ENCODE data around the gene IER5. TPM values are rescaled to one million over a fixed set of nuclear protein-coding genes. Genes with fewer than 3 reads are reported as not detected.
A peak's percentile ranks its signal among the peaks of the same experiment; 100 is the strongest.
"Not testable (repeated sequence)": the region's sequence is repeated elsewhere in the genome, so short reads cannot be mapped to it uniquely, and the experiment has no call there.

IER5 gene
- 3.0 TPM for total RNA-seq

GRCh38 chr1:181088079-181089016 is at the start of gene IER5:
Gene IER5 (plus strand): TSS chr1:181088700. CDS start chr1:181088903, 203 bp downstream.
- peak; percentile 83 for ATAC-seq
- DNase-seq (ENCODE audit: low spot score) = peak; percentile 98

- peak; percentile 76 for ATAC-seq
- DNase-seq (ENCODE audit: low spot score) = peak; percentile 74
Measured at GRCh38 chr1:181040284-181040865, 48.1 kb upstream of the IER5 start.

GRCh38 chr1:181043025-181043888 is 45.2 kb upstream of the IER5 start:
- DNase-seq (ENCODE audit: low spot score) (no peak), ATAC-seq (peak; percentile 60)

- DNase-seq (ENCODE audit: low spot score) = peak; percentile 73
- ATAC-seq = peak; percentile 87
Measured at GRCh38 chr1:181044449-181044966, 44.0 kb upstream of the IER5 start.

- not testable (repeated sequence) for DNase-seq (ENCODE audit: low spot score); ATAC-seq
Measured at GRCh38 chr1:181045946-181046345, 42.6 kb upstream of the IER5 start.

GRCh38 chr1:181049378-181049777 is 39.1 kb upstream of the IER5 start:
- ATAC-seq = no peak
- DNase-seq (ENCODE audit: low spot score) = no peak

- ATAC-seq = no peak
- no peak for DNase-seq (ENCODE audit: low spot score)
Measured at GRCh38 chr1:181050922-181051321, 37.6 kb upstream of the IER5 start.

- ATAC-seq (no peak), DNase-seq (ENCODE audit: low spot score) (no peak)
Measured at GRCh38 chr1:181056560-181056959, 31.9 kb upstream of the IER5 start.

- ATAC-seq (no peak), DNase-seq (ENCODE audit: low spot score) (no peak)
Measured at GRCh38 chr1:181057079-181057478, 31.4 kb upstream of the IER5 start.

- ATAC-seq (no peak), DNase-seq (ENCODE audit: low spot score) (no peak)
Measured at GRCh38 chr1:181059435-181059834, 29.1 kb upstream of the IER5 start.

GRCh38 chr1:181060066-181060465 is 28.4 kb upstream of the IER5 start:
- ATAC-seq (no peak), DNase-seq (ENCODE audit: low spot score) (no peak)

GRCh38 chr1:181060947-181061346 is 27.6 kb upstream of the IER5 start:
- DNase-seq (ENCODE audit: low spot score); ATAC-seq: not testable (repeated sequence)

- no peak for ATAC-seq
- DNase-seq (ENCODE audit: low spot score) = no peak
Measured at GRCh38 chr1:181061487-181061886, 27.0 kb upstream of the IER5 start.

GRCh38 chr1:181061891-181062835 is 26.3 kb upstream of the IER5 start:
- no peak for DNase-seq (ENCODE audit: low spot score)
- ATAC-seq = peak; percentile 47

- ATAC-seq = no peak
- DNase-seq (ENCODE audit: low spot score) = no peak
Measured at GRCh38 chr1:181062836-181063428, 25.6 kb upstream of the IER5 start.

GRCh38 chr1:181064011-181064623 is 24.4 kb upstream of the IER5 start:
- ATAC-seq = no peak
- no peak for DNase-seq (ENCODE audit: low spot score)

- ATAC-seq = no peak
- no peak for DNase-seq (ENCODE audit: low spot score)
Measured at GRCh38 chr1:181064702-181065101, 23.8 kb upstream of the IER5 start.

GRCh38 chr1:181073638-181074037 is 14.9 kb upstream of the IER5 start:
- ATAC-seq = no peak
- DNase-seq (ENCODE audit: low spot score) = no peak

GRCh38 chr1:181075766-181076350 is 12.6 kb upstream of the IER5 start:
- DNase-seq (ENCODE audit: low spot score) = no peak
- no peak for ATAC-seq

Data from left lobe of liver (tissue), 2 donors.